Trophoblast cell (in vitro differentiated cells and primary cell): Measurements from ENCODE around the gene KRT20.

Experiments used
- DNase-seq, 2 donors: peaks; one replicate each; pipeline ENCODE4 v3.0.0-alpha.2; 2016
- H2AFZ ChIP-seq: 2 replicates; pipeline ENCODE4 v1.6.1; 2013; ENCODE audit warnings: low read length, moderate library complexity, mild to moderate bottlenecking; ENCODE audit not compliant: insufficient read depth, poor library complexity
- H2AK5ac ChIP-seq: 2 replicates; pipeline ENCODE4 v1.6.1; 2013; ENCODE audit warnings: mild to moderate bottlenecking, low read length
- H2BK120ac ChIP-seq: 2 replicates; pipeline ENCODE4 v1.6.1; 2013; ENCODE audit warnings: low read length, mild to moderate bottlenecking, moderate library complexity; ENCODE audit not compliant: insufficient read depth, poor library complexity
- H2BK12ac ChIP-seq: 2 replicates; pipeline ENCODE4 v1.6.1; 2013; ENCODE audit warnings: mild to moderate bottlenecking, low read length, moderate library complexity
- H2BK5ac ChIP-seq: 2 replicates; pipeline ENCODE4 v1.6.1; 2013; ENCODE audit warnings: low read length, low read depth, moderate library complexity, mild to moderate bottlenecking; ENCODE audit not compliant: poor library complexity
- H3K14ac ChIP-seq: 2 replicates; pipeline ENCODE4 v1.6.1; 2013; ENCODE audit warnings: mild to moderate bottlenecking, low read length
- H3K18ac ChIP-seq: 2 replicates; pipeline ENCODE4 v1.6.1; 2013; ENCODE audit warnings: mild to moderate bottlenecking, low read length
- H3K23ac ChIP-seq: 2 replicates; pipeline ENCODE4 v1.6.1; 2013; ENCODE audit warnings: low read length
- H3K27ac ChIP-seq: 2 replicates; pipeline ENCODE4 v1.5.1; 2013; ENCODE audit warnings: low read depth, mild to moderate bottlenecking, inconsistent platforms, low read length, moderate library complexity
- H3K27me3 ChIP-seq: 2 replicates; pipeline ENCODE4 v1.6.1; 2013; ENCODE audit warnings: inconsistent platforms, mild to moderate bottlenecking, low read length, moderate library complexity; ENCODE audit not compliant: insufficient read depth
- H3K36me3 ChIP-seq, 2 experiments: 1 replicate in 1 of 2; 2 replicates in 1 of 2; pipeline ENCODE4 v1.6.1; 2013; ENCODE audit warnings: low read length in 2 of 2, mild to moderate bottlenecking in 2 of 2, moderate library complexity in 1 of 2; ENCODE audit not compliant: insufficient read depth in 2 of 2, control insufficient read depth in 1 of 2
- H3K4ac ChIP-seq: 2 replicates; pipeline ENCODE4 v1.6.1; 2013; ENCODE audit warnings: low read depth, mild to moderate bottlenecking, low read length, moderate library complexity
- H3K4me1 ChIP-seq, 2 experiments: 1 replicate in 1 of 2; 2 replicates in 1 of 2; pipeline ENCODE4 v1.6.1; 2013; ENCODE audit warnings: low read length in 2 of 2, mild to moderate bottlenecking in 2 of 2, moderate library complexity in 1 of 2; ENCODE audit not compliant: insufficient read depth in 2 of 2, control insufficient read depth in 1 of 2
- H3K4me2 ChIP-seq: 2 replicates; pipeline ENCODE4 v1.6.1; 2013; ENCODE audit warnings: inconsistent platforms, mild to moderate bottlenecking, low read length, moderate library complexity
- H3K4me3 ChIP-seq: 2 replicates; pipeline ENCODE4 v1.5.1; 2013; ENCODE audit warnings: mild to moderate bottlenecking, low read depth, low read length, inconsistent platforms
- H3K79me1 ChIP-seq: one replicate; pipeline ENCODE4 v1.6.1; 2013; ENCODE audit warnings: low read length
- H3K79me2 ChIP-seq: 2 replicates; pipeline ENCODE4 v1.6.1; 2013; ENCODE audit warnings: low read length, mild to moderate bottlenecking; ENCODE audit not compliant: control insufficient read depth, insufficient read depth, poor library complexity
- H3K9ac ChIP-seq: 2 replicates; pipeline ENCODE4 v1.6.1; 2013; ENCODE audit warnings: mild to moderate bottlenecking, low read length
- H3K9me3 ChIP-seq: 2 replicates; pipeline ENCODE4 v1.6.1; 2013; ENCODE audit warnings: low read depth, mild to moderate bottlenecking, control low read depth, inconsistent platforms, low read length; ENCODE audit not compliant: insufficient read depth
- H4K12ac ChIP-seq: 2 replicates; pipeline ENCODE4 v1.6.1; 2013; ENCODE audit warnings: low read depth, mild to moderate bottlenecking, low read length, moderate library complexity
- H4K8ac ChIP-seq: 2 replicates; pipeline ENCODE4 v1.6.1; 2013; ENCODE audit warnings: low read depth, mild to moderate bottlenecking, low read length, moderate library complexity
- H4K91ac ChIP-seq: one replicate; pipeline ENCODE4 v1.6.1; 2013; ENCODE audit warnings: low read depth, mild to moderate bottlenecking, low read length, moderate library complexity
- WGBS: extraction: QIAGEN DNeasy Blood & Tissue Kit; methylation state at CpG from one replicate; pipeline ENCODE4 v1.1.7; 2013; ENCODE audit warnings: missing lambda C conversion rate; ENCODE audit not compliant: insufficient read length, insufficient coverage; ENCODE audit errors: extremely low coverage; 5-methylcytosine and 5-hydroxymethylcytosine counted together

The KRT20 gene

DNA sequence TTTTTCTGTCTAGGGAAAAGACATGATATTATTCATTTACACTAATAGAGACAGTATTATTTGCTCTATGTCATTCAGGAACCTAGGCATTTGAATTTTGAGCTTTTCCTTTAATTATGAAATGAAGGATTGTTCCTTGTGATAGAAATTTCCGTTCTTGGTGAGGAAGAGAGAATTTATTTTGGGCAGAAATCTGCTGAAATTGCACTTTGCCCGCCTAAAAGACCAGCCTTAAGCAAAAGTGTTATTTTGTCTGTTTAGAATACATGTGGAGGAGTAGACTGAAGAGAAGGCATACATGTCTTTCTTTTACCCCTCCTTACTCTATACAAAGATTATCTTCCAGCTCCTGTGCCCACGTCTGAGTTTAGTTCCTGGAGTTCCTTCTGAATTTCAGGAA lies 45.8 kb downstream of the KRT20 start:
- Histone ChIP-seq H3K79me2 (no peaks in the 10 kb centered on the region), H3K9ac (no peak overlapping the region), H4K12ac (no peak overlapping the region), H4K8ac (no peak overlapping the region), H2AK5ac (no peak overlapping the region), H3K4me3 (no peak overlapping the region), H3K27ac (no peak overlapping the region), H2BK12ac (no peak overlapping the region), H2BK5ac (no peak overlapping the region), H2AFZ (no peak overlapping the region), H2BK120ac (no peak overlapping the region), H3K18ac (no peak overlapping the region), H4K91ac (no peak overlapping the region), H3K36me3 (peaks cover 0 to 5% of the 10 kb centered on the region in 2 experiments), H3K4ac (no peak overlapping the region), H3K4me2 (no peak overlapping the region), H3K27me3 (no peaks in the 10 kb centered on the region), H3K23ac (no peak overlapping the region), H3K14ac (no peak overlapping the region), H3K79me1 (no peaks in the 10 kb centered on the region), H3K9me3 (no peaks in the 10 kb centered on the region), H3K4me1 (no peaks in the 10 kb centered on the region)
- WGBS: no CpG with 5 or more reads among the region's 3 CpGs
- no peak for DNase-seq

DNA sequence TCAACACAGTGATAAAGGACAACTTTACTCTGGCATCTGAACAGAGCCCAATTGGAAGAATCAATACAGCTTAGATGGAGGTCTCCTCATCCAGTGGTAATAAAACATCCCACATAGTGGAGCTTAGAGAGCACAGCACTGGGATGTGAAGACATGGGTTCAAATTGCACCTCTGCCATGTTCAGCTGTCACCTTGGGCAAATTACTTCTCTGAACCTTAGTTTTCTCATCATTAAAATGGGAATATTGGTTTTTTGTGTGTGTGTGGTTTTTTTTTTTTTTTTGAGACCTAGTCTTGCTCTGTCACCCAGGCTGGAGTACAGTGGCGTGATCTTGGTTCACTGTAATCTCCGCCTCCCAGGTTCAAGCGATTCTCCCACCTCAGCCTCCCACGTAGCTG lies 49.0 kb downstream of the KRT20 start:
- Histone ChIP-seq H3K27ac (no peak overlapping the region), H2BK120ac (no peak overlapping the region), H3K9me3 (no peaks in the 10 kb centered on the region), H3K14ac (no peak overlapping the region), H4K8ac (no peak overlapping the region), H3K18ac (no peak overlapping the region), H3K4me3 (no peak overlapping the region), H2AK5ac (no peak overlapping the region), H4K12ac (no peak overlapping the region), H3K79me2 (no peaks in the 10 kb centered on the region), H3K23ac (no peak overlapping the region), H3K27me3 (no peaks in the 10 kb centered on the region), H3K79me1 (no peaks in the 10 kb centered on the region), H3K4me1 (no peaks in the 10 kb centered on the region), H3K4ac (no peak overlapping the region), H3K36me3 (peaks cover 0 to 5% of the 10 kb centered on the region in 2 experiments), H2AFZ (no peak overlapping the region), H3K9ac (no peak overlapping the region), H4K91ac (no peak overlapping the region), H3K4me2 (no peak overlapping the region), H2BK5ac (no peak overlapping the region), H2BK12ac (no peak overlapping the region)
- WGBS: no CpG with 5 or more reads among the region's 4 CpGs
- no peak for DNase-seq

GRCh38 chr17:40833882-40834281 lies 51.2 kb downstream of the KRT20 start:
- Histone ChIP-seq H4K12ac (no peak overlapping the region), H3K79me1 (no peaks in the 10 kb centered on the region), H3K79me2 (no peaks in the 10 kb centered on the region), H4K8ac (no peak overlapping the region), H2BK120ac (no peak overlapping the region), H3K4me2 (no peak overlapping the region), H3K27me3 (no peaks in the 10 kb centered on the region), H2AFZ (no peak overlapping the region), H3K27ac (no peak overlapping the region), H2AK5ac (no peak overlapping the region), H3K9me3 (no peaks in the 10 kb centered on the region), H4K91ac (no peak overlapping the region), H3K9ac (no peak overlapping the region), H2BK12ac (no peak overlapping the region), H3K4me3 (no peak overlapping the region), H3K18ac (no peak overlapping the region), H3K36me3 (peaks cover 0 to 5% of the 10 kb centered on the region in 2 experiments), H3K14ac (no peak overlapping the region), H3K4me1 (no peaks in the 10 kb centered on the region), H2BK5ac (no peak overlapping the region), H3K23ac (no peak overlapping the region), H3K4ac (no peak overlapping the region)
- no peak for DNase-seq

DNA sequence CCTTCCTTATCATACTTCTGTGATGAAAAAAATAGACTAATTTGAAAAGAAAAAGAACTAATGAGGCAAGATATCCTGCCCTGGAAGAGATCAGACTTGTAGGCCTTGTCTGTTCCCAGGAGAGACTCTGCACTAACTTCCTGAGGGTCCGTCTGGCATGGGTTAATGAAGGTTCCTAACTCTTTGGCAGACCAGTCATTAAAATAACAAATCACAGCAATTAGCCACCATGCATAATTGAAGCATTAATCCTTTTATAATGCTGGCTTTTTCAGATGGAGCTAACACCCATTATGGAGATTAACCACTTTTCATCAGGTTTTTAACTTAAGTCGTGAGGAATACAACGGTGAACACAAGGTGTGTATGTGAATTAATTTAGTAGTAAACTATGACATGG lies 52.2 kb downstream of the KRT20 start:
- no CpG with 5 or more reads among the region's 3 CpGs for WGBS
- Histone ChIP-seq H3K9ac (no peak overlapping the region), H4K8ac (no peak overlapping the region), H3K27me3 (no peaks in the 10 kb centered on the region), H4K12ac (no peak overlapping the region), H2BK12ac (no peak overlapping the region), H3K4ac (no peak overlapping the region), H3K14ac (no peak overlapping the region), H2AFZ (no peak overlapping the region), H3K23ac (no peak overlapping the region), H3K79me2 (no peaks in the 10 kb centered on the region), H3K36me3 (peaks cover 0 to 5% of the 10 kb centered on the region in 2 experiments), H2BK120ac (no peak overlapping the region), H3K18ac (no peak overlapping the region), H2AK5ac (no peak overlapping the region), H3K27ac (no peak overlapping the region), H4K91ac (no peak overlapping the region), H3K4me1 (no peaks in the 10 kb centered on the region), H3K4me2 (no peak overlapping the region), H3K79me1 (no peaks in the 10 kb centered on the region), H3K9me3 (no peaks in the 10 kb centered on the region), H2BK5ac (no peak overlapping the region), H3K4me3 (no peak overlapping the region)
- DNase-seq: no peak
